Tibial artery (tissue), 4 donors: Measurements from ENCODE around the gene ENOPH1.
"Not testable (repeated sequence)": the region's sequence is repeated elsewhere in the genome, so short reads cannot be mapped to it uniquely, and the experiment has no call there.

Experiments
- DNase-seq, 2 donors: peaks; one replicate each; pipeline ENCODE4 v3.0.0-alpha.2; 2019
- H3K27ac ChIP-seq, 2 donors: fragments of 200-600 bp; sonication (generic) in 1 of 2; 1 replicate in 1 of 2; 2 replicates in 1 of 2; pipeline ENCODE4 v1.5.1; 2018 to 2019; ENCODE audit warnings: mild to moderate bottlenecking in 1 of 2
- H3K27me3 ChIP-seq, 2 donors: fragments of 200-600 bp; sonication (generic) in 1 of 2; one replicate each; pipeline versions ENCODE4 v1.5.1 to v1.6.0; 2016 to 2019
- H3K36me3 ChIP-seq, 3 donors: fragments of 200-600 bp; sonication (generic) in 2 of 3; one replicate each; pipeline ENCODE4 v1.5.1; 2016 to 2019; ENCODE audit warnings: mild to moderate bottlenecking in 2 of 3
- H3K4me1 ChIP-seq, 4 donors: fragments of 200-600 bp; sonication (generic) in 2 of 4; 1 replicate in 3 of 4; 2 replicates in 1 of 4; pipeline ENCODE4 v1.5.1; 2016 to 2019
- H3K4me3 ChIP-seq, 2 donors: fragments of 200-600 bp; sonication (generic) in 1 of 2; 1 replicate in 1 of 2; 2 replicates in 1 of 2; pipeline ENCODE4 v1.5.1; 2018 to 2019; ENCODE audit warnings: mild to moderate bottlenecking in 2 of 2
- H3K9me3 ChIP-seq, 3 donors: fragments of 200-600 bp; sonication (generic) in 1 of 3; one replicate each; pipeline ENCODE4 v1.5.1; 2016 to 2019
- intact Hi-C: fragments of 100-400 bp; cut with DNase I; formaldehyde crosslinking; loops from one replicate; pipeline ENCODE4 v1.15.0; 2023; ENCODE audit warnings: low total_unique reads
- TF ChIP-seq, protein P1 (sequence below), 2 experiments: fragments of 200-600 bp in 1 of 2; fragments of 450-650 bp in 1 of 2; IDR thresholded peaks; one replicate each; pipeline ENCODE4 v1.5.1; 2017 to 2019; ENCODE audit warnings: antibody characterized with exemption in 2 of 2, mild to moderate bottlenecking in 1 of 2, moderate library complexity in 1 of 2

ENOPH1 gene

DNA sequence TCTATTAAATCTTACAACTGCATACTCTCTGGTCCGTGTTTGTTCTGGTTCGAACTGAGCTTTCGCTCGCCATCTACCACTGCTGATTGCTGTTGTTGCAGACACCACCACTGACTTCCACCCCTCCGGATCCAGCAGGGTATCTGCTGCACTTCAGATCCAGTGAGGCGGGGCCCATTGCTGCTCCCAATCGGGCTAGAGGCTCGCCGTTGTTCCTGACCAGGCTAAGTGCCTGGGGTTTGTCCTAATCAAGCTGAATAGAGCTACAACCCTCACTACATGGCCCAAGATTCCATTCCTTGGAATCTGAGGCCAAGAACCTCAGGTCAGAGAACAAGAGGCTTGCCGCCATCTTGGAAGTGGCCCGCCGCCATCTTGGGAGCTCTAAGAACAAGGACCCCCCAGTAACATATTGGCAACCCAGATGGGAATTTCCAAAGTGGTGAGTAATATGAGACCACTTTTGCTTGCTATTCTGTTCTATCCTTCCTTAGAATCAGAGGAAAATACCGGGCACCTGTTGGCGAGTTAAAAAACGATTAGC is 43.3 kb downstream of the ENOPH1 start:
- intact Hi-C loops, result no loop called here
- DNase-seq, result no peak
- H3K36me3 ChIP-seq, result no peaks in the 10 kb centered on the region

DNA sequence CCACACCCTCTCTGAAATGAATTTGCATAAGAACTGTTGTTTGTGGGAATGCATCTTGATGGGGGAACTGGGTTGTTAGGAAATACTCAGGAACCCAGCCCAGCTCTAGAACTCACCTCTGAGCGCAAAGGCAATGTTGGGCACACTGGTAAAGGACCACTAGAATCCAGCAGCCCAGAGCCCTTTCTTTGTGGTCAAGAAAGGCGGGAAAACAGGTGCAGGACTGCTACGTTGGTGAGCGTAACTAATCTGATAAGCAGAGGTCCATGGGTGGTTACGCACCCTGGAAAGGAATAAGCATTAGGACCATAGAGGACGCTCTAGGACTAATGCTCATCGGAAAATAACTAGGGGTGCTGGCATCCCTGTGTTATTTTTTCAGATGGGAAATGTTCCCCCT is 45.5 kb downstream of the ENOPH1 start:
- H3K27me3 ChIP-seq, intact Hi-C loops, DNase-seq, H3K4me3 ChIP-seq, H3K4me1 ChIP-seq, H3K27ac ChIP-seq, H3K9me3 ChIP-seq, H3K36me3 ChIP-seq: not testable (repeated sequence)

More for the DNA sequence above, 43.3 kb downstream of the ENOPH1 start:
- Histone ChIP-seq H3K9me3 (no peaks in the 10 kb centered on the region), H3K4me3 (no peak overlapping the region), H3K4me1 (no peaks in the 10 kb centered on the region), H3K27ac (no peak overlapping the region), H3K27me3 (no peaks in the 10 kb centered on the region)
- TF ChIP-seq, protein P1, sequence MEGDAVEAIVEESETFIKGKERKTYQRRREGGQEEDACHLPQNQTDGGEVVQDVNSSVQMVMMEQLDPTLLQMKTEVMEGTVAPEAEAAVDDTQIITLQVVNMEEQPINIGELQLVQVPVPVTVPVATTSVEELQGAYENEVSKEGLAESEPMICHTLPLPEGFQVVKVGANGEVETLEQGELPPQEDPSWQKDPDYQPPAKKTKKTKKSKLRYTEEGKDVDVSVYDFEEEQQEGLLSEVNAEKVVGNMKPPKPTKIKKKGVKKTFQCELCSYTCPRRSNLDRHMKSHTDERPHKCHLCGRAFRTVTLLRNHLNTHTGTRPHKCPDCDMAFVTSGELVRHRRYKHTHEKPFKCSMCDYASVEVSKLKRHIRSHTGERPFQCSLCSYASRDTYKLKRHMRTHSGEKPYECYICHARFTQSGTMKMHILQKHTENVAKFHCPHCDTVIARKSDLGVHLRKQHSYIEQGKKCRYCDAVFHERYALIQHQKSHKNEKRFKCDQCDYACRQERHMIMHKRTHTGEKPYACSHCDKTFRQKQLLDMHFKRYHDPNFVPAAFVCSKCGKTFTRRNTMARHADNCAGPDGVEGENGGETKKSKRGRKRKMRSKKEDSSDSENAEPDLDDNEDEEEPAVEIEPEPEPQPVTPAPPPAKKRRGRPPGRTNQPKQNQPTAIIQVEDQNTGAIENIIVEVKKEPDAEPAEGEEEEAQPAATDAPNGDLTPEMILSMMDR (IDR thresholded peaks at IDR 0.05), result no peak

DNA sequence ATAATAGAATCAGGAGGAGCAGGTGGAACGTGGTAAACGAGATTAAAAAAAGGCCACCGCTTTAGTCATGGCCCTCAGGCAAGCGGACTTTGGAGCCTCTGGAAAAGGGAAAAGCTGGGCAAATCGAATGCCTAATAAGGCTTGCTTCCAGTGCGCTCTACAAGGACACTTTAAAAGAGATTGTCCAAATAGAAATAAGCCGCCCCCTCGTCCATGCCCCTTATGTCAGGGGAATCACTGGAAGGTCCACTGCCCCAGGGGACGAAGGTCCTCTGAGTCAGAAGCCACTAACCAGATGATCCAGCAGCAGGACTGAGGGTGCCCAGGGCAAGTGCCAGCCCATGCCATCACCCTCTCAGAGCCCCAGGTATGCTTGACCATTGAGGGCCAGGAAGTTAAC is 47.1 kb downstream of the ENOPH1 start:
- H3K27ac ChIP-seq, intact Hi-C loops, H3K36me3 ChIP-seq, H3K27me3 ChIP-seq, H3K4me1 ChIP-seq, H3K4me3 ChIP-seq, DNase-seq, H3K9me3 ChIP-seq: not testable (repeated sequence)

DNA sequence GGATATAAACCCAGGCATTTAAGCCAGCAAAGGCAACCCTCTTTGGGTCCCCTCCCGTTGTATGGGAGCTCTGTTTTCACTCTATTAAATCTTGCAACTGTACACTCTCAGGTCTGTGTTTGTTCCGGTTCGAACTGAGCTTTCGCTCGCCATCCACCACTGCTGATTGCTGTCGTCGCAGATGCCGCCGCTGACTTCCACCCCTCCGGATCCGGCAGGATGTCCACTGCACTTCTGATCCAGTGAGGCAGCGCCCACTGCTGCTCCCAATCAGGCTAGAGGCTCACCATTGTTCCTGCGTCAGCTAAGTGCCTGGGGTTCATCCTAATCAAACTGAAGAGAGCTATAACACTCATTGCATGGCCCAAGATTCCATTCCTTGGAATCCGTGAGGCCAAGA is 49.2 kb downstream of the ENOPH1 start:
- TF ChIP-seq, protein P1 (IDR thresholded peaks at IDR 0.05), result no peak
- no peak for DNase-seq
- intact Hi-C loops, result no loop called here

DNA sequence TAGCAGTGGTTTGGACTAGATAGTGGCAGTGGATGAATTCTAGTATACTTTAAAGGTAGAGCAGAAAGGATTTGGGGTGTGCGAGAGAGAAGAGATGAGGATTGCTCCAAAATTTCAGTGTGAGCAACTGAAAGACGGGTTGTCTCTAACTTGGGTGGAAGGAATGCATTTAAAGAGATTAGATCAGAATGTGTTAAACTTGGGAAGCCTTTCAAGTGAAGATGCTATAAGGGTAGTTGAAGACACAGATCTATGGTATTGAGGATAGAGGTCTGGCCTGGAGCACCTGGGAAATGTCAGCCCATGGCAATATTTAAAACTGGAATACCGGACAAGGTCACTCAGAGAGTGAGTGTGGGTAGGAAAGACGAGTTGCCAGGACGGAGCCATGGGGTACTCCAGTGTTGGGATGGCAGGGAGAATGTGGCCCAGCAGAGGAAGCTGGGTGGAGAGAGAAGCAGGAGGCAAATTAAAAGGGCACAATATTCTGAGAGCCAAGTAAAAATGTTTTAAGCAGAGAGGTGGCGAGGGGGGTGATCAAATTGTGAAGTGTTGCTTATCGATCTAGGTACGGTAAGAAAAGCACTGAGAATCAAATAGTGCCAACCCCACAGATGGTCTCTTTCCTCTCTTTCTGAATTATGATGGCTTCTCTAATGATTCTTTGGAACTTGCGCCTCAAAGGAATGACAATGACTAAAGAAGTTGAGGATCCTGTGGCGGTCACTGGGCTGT is 50.5 kb downstream of the ENOPH1 start:
- TF ChIP-seq, protein P1 (IDR thresholded peaks at IDR 0.05), result no peak
- Histone ChIP-seq H3K27me3 (no peaks in the 10 kb centered on the region), H3K9me3 (no peaks in the 10 kb centered on the region), H3K4me3 (no peak overlapping the region), H3K4me1 (no peaks in the 10 kb centered on the region), H3K27ac (no peak overlapping the region), H3K36me3 (no peaks in the 10 kb centered on the region)
- no peak for DNase-seq
- intact Hi-C loops, result no loop called here

More for the DNA sequence above, 49.2 kb downstream of the ENOPH1 start:
- H3K27ac ChIP-seq, result no peak overlapping the region
- H3K27me3 ChIP-seq, result no peaks in the 10 kb centered on the region
- no peak overlapping the region for H3K4me3 ChIP-seq
- H3K9me3 ChIP-seq, result no peaks in the 10 kb centered on the region
- no peaks in the 10 kb centered on the region for H3K36me3 ChIP-seq
- no peaks in the 10 kb centered on the region for H3K4me1 ChIP-seq

DNA sequence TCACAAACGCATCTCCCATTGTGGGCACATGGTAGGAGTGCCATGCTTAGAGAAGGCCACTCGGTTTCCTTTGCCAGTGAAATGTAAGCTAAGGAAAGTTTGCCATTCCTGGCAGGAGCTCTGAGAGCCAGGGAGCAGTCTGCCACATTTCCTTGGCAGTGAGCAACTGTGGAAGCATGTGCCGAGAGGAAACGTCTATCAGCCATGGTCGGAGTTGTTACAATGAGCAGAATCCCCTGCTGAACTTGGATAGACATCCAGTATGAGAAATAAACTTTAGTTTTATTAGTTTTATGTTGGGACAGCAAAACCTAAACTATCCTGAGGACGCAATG is 51.1 kb downstream of the ENOPH1 start:
- H3K36me3 ChIP-seq, result no peaks in the 10 kb centered on the region
- no peaks in the 10 kb centered on the region for H3K4me1 ChIP-seq
- intact Hi-C loops, result no loop called here
- no peaks in the 10 kb centered on the region for H3K27me3 ChIP-seq
- no peak for DNase-seq
- no peak overlapping the region for H3K4me3 ChIP-seq
- TF ChIP-seq, protein P1 (IDR thresholded peaks at IDR 0.05), result no peak
- no peak overlapping the region for H3K27ac ChIP-seq
- H3K9me3 ChIP-seq, result no peaks in the 10 kb centered on the region
